CD4-positive, CD25-positive, alpha-beta regulatory T cell (primary cell): ENCODE data around the gene TRPV4. TPM values are rescaled to one million over a fixed set of nuclear protein-coding genes. Genes with fewer than 3 reads are reported as not detected.

Experiments
- ATAC-seq, 2 donors: fragments of 150-1000 bp; cut with Tn5 transposase; one replicate each; pipeline ENCODE4 v1.10.0; 2021; ENCODE audit warnings: low read depth in 2 of 2, moderate number of reproducible peaks in 2 of 2, moderate library complexity in 1 of 2
- DNase-seq, 3 donors: peaks; one replicate each; pipeline versions ENCODE4 v3.0.0 to v3.0.0-alpha.2; 2012 to 2022; ENCODE audit warnings: mixed read lengths in 1 of 3
- H3K27ac ChIP-seq: one replicate; pipeline ENCODE4 v1.7.0; 2013; ENCODE audit warnings: mild to moderate bottlenecking, low read length; ENCODE audit not compliant: insufficient read depth, poor library complexity, severe bottlenecking
- H3K27me3 ChIP-seq: one replicate; pipeline ENCODE4 v1.7.0; 2013; ENCODE audit warnings: low read length; ENCODE audit not compliant: control insufficient read depth, insufficient read depth
- H3K36me3 ChIP-seq: one replicate; pipeline ENCODE4 v1.7.0; 2013; ENCODE audit warnings: mild to moderate bottlenecking, low read length, moderate library complexity; ENCODE audit not compliant: control insufficient read depth, insufficient read depth
- H3K4me1 ChIP-seq: 2 replicates; pipeline ENCODE4 v1.7.0; 2013; ENCODE audit warnings: mild to moderate bottlenecking, low read length; ENCODE audit not compliant: insufficient read depth, control insufficient read depth, poor library complexity, severe bottlenecking
- H3K4me3 ChIP-seq: one replicate; pipeline ENCODE4 v1.7.0; 2013; ENCODE audit warnings: low read depth, mild to moderate bottlenecking, low read length, moderate library complexity
- H3K9me3 ChIP-seq, 2 experiments: 1 replicate in 1 of 2; 2 replicates in 1 of 2; pipeline ENCODE4 v1.7.0; 2013; ENCODE audit warnings: low read length in 2 of 2, mild to moderate bottlenecking in 1 of 2, moderate library complexity in 1 of 2; ENCODE audit not compliant: control insufficient read depth in 2 of 2
- H3K27ac Mint-ChIP-seq, 3 donors: one replicate each; pipeline ENCODE4 v1.8.0; 2020 to 2022; ENCODE audit warnings: mild to moderate bottlenecking in 3 of 3, mixed read lengths in 3 of 3, moderate library complexity in 2 of 3
- H3K27me3 Mint-ChIP-seq: one replicate; pipeline ENCODE4 v1.8.0; 2022; ENCODE audit warnings: mild to moderate bottlenecking, mixed read lengths
- H3K36me3 Mint-ChIP-seq: one replicate; pipeline ENCODE4 v1.8.0; 2020; ENCODE audit warnings: mixed read lengths
- H3K4me1 Mint-ChIP-seq, 4 donors: one replicate each; pipeline ENCODE4 v1.8.0; 2020 to 2022; ENCODE audit warnings: mixed read lengths in 4 of 4, mild to moderate bottlenecking in 1 of 4
- H3K4me3 Mint-ChIP-seq, 4 donors: one replicate each; pipeline ENCODE4 v1.8.0; 2020 to 2022; ENCODE audit warnings: mild to moderate bottlenecking in 4 of 4, mixed read lengths in 4 of 4, moderate library complexity in 3 of 4
- H3K9me3 Mint-ChIP-seq, 7 donors: one replicate each; pipeline ENCODE4 v1.8.0; 2020 to 2022; ENCODE audit warnings: mixed read lengths in 7 of 7, mild to moderate bottlenecking in 3 of 7, moderate library complexity in 2 of 7
- polyA plus RNA-seq, 4 donors: library from polyadenylated mRNA; unstranded; fragments of 300-500 nt; fragmentation: Illumina TruSeq; gene quantifications; one replicate each; pipeline ENCODE4 v1.2.3, GENCODE V29; 2021
- total RNA-seq: library from RNA; stranded (reverse); gene quantifications from one replicate; pipeline ENCODE4 v1.2.3, GENCODE V29; 2022

TRPV4 gene
- total and polyA plus RNA-seq, 5 donors from 2014 or later = not detected

DNA sequence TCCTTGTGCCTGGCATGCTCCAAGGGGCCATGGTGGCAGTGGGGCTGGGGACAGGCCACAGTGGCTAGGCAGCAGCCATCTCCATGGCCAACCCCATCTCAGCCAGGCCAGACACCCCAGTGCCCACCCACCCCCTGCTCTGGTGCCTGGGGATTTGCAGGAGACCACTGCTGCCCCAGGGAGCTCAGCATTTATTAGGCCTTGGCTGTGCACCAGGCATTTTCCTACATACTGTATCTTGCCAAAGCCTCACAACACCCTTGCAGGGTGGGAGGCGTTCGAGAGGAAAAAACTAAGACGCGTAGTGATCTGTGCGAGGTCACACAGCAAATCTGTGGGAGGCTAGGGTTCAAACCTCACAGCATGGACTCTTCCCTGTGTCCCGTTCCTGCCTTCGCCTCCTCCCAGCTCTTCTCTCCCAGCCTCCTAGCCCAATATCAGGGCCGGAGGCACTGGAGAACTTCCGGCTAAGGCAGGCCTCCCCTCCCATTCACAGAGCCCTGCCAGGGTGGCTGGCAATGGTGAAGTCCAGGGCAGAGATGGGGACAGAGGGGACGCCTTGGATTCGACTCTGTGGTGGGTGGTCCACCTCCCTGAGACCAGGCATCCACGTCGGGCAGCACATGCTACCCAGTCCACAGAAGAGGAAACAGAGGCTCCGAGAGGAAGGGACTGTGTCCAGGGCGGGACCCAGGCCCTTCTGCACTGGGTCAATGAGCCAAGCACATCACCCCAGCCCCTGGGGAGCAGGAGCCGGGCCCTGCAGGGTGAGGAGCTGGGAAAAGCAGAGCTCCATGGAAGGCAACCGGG is 62.1 kb downstream of the TRPV4 start:
- Histone ChIP-seq H3K9me3 (no peaks in the 10 kb centered on the region), H3K4me1 (no peaks in the 10 kb centered on the region), H3K27ac (no peak overlapping the region), H3K36me3 (no peaks in the 10 kb centered on the region), H3K27me3 (no peaks in the 10 kb centered on the region), H3K4me3 (no peak overlapping the region)
- no peak for ATAC-seq
- Mint-ChIP-seq H3K4me3 (no peak overlapping the region), H3K27me3 (peaks cover 4% of the 10 kb centered on the region), H3K9me3 (no peaks in the 10 kb centered on the region), H3K4me1 (peaks cover 0 to 3% (median 0%) of the 10 kb centered on the region in 4 donors), H3K36me3 (no peaks in the 10 kb centered on the region), H3K27ac (no peak overlapping the region)
- no peak for DNase-seq

DNA sequence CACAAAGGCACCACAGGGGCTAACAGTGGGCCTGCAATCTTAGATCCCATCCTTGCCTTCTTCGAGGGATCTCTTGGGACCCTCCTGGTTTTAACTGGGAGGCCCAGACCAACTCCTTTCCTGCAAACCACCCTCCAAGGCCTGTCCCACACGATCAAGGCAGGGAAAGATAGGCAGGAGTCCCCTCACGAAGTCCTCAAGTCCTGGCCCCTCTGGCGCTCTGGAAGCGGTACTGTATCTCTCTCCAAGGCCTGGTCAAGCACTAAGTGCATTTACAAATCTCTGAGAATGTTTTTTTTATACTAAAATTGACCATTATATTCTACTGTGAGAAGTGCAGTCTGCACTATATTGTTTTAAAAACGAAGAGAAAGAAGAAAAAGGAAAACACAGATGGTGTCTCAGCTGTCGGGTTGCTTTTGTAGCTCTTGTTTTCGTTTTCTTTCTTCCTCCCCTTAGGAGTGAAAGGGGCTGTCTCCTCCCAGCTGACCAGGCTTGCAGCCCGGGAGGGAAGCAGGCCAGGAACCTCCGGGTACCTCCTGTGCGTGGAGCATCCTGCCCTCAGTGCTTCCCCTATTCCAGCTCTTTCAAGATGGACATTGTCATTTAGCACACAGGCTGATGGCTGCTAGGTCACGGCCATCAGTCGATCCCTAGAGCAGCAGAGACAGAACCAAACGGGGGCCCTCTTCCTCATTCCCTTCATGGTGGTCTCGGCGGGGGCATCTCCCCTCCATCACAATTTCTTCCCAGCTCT is 62.9 kb downstream of the TRPV4 start:
- peaks cover 0 to 3% (median 0%) of the 10 kb centered on the region in 4 donors for H3K4me1 Mint-ChIP-seq
- no peak overlapping the region for H3K27ac ChIP-seq
- no peaks in the 10 kb centered on the region for H3K36me3 ChIP-seq
- no peak for DNase-seq
- H3K4me1 ChIP-seq = no peaks in the 10 kb centered on the region
- H3K9me3 Mint-ChIP-seq = no peaks in the 10 kb centered on the region
- H3K27me3 ChIP-seq = no peaks in the 10 kb centered on the region
- H3K4me3 Mint-ChIP-seq = no peak overlapping the region
- H3K36me3 Mint-ChIP-seq = no peaks in the 10 kb centered on the region
- H3K27me3 Mint-ChIP-seq = peaks cover 4% of the 10 kb centered on the region
- no peak overlapping the region for H3K27ac Mint-ChIP-seq
- no peak overlapping the region for H3K4me3 ChIP-seq
- no peaks in the 10 kb centered on the region for H3K9me3 ChIP-seq
- ATAC-seq = no peak

DNA sequence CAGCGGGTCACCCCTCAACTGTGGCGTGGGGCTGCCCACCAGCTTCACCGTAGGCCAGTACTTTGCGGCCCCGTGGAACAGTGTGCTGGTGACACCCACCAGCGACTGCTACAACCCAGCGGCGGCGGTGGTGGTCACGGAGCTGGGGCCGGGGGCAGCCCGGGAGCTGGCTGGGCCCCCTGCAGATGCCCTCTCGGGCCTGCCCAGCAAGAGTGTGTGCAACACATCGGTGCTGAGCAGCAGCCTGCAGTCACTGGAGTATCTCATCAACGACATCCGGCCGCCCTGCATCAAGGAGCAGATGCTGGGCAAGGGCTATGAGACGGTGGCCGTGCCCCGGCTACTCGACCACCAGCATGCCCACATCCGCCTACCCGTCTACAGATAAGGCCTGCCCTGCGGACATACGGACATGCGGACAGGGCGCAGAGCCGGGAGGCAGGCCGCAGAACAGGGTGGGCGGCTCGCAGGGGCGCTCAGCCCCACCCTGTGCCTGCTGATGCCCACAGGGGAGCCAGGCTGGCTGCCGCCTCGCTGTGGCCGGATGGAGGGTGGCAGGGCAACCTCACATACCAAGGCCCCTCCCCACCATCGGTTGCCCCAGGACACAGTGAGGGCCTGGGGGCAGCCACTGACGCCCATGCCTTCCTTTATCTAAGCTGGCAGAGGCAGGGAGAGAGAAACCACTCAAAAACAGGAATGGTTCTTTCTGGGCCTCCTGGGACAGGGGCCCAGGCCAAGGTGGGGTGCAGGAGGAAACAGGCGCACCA is 64.1 kb downstream of the TRPV4 start:
- DNase-seq (no peak), ATAC-seq (no peak)
- Mint-ChIP-seq H3K27ac (no peak overlapping the region), H3K36me3 (no peaks in the 10 kb centered on the region), H3K27me3 (peaks cover 4% of the 10 kb centered on the region), H3K4me3 (no peak overlapping the region), H3K4me1 (peaks cover 0 to 3% (median 0%) of the 10 kb centered on the region in 4 donors), H3K9me3 (no peaks in the 10 kb centered on the region)
- H3K36me3 ChIP-seq = no peaks in the 10 kb centered on the region
- H3K9me3 ChIP-seq = no peaks in the 10 kb centered on the region
- no peaks in the 10 kb centered on the region for H3K27me3 ChIP-seq
- no peak overlapping the region for H3K4me3 ChIP-seq
- no peak overlapping the region for H3K27ac ChIP-seq
- no peaks in the 10 kb centered on the region for H3K4me1 ChIP-seq

DNA sequence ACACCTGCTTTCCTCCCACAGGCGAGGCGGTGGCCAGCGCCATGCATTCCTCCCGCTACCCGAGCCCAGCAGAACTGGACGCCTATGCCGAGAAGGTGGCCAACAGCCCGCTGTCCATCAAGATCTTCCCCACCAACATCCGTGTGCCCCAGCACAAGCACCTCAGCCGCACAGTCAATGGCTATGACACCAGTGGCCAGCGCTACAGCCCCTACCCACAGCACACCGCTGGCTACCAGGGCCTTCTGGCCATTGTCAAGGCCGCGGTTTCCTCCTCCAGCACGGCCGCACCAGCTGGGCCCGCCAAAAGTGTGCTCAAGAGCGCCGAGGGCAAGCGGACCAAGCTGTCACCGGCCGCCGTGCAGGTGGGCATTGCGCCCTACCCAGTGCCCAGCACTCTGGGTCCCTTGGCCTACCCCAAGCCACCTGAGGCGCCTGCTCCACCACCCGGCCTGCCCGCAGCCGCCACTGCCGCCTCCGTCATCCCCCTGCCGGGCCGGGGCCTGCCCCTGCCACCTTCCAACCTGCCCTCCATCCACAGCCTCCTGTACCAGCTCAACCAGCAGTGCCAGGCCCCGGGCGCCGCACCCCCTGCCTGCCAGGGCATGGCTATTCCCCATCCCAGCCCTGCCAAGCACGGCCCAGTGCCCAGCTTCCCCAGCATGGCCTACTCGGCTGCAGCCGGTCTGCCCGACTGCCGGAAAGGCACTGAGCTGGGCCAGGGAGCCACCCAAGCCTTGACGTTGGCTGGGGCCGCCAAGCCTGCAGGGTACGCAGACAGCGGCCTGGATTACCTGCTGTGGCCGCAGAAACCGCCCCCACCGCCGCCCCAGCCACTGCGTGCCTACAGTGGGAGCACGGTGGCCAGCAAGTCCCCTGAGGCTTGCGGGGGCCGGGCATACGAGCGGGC is 65.0 kb downstream of the TRPV4 start:
- Mint-ChIP-seq H3K4me3 (no peak overlapping the region), H3K4me1 (peaks cover 0 to 1% (median 0%) of the 10 kb centered on the region in 4 donors), H3K36me3 (no peaks in the 10 kb centered on the region), H3K27me3 (no peaks in the 10 kb centered on the region), H3K9me3 (no peaks in the 10 kb centered on the region), H3K27ac (no peak overlapping the region)
- no peak overlapping the region for H3K4me3 ChIP-seq
- ATAC-seq = no peak
- no peaks in the 10 kb centered on the region for H3K9me3 ChIP-seq
- DNase-seq = no peak
- no peaks in the 10 kb centered on the region for H3K4me1 ChIP-seq
- no peaks in the 10 kb centered on the region for H3K36me3 ChIP-seq
- no peaks in the 10 kb centered on the region for H3K27me3 ChIP-seq
- H3K27ac ChIP-seq = no peak overlapping the region

DNA sequence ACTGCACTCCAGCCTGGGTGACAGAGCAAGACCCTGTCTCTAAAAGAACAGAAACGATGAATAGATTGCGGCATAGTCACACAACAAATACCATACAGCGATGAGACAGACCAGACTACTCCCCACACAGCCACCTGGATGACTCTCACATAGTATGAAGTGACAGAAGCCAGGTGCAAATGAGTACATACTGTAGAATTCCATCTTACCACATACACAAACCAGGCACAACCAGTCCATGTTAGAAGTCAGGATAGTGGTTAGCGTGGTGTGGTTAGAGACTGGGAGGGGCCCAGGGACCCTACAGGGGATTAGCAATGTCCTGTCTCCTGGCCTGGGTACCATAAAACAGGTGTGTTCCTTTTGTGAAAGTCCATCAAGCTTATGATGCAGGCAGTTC is 65.7 kb downstream of the TRPV4 start:
- no peaks in the 10 kb centered on the region for H3K4me1 Mint-ChIP-seq
- no peak overlapping the region for H3K4me3 Mint-ChIP-seq
- no peak overlapping the region for H3K27ac Mint-ChIP-seq

DNA sequence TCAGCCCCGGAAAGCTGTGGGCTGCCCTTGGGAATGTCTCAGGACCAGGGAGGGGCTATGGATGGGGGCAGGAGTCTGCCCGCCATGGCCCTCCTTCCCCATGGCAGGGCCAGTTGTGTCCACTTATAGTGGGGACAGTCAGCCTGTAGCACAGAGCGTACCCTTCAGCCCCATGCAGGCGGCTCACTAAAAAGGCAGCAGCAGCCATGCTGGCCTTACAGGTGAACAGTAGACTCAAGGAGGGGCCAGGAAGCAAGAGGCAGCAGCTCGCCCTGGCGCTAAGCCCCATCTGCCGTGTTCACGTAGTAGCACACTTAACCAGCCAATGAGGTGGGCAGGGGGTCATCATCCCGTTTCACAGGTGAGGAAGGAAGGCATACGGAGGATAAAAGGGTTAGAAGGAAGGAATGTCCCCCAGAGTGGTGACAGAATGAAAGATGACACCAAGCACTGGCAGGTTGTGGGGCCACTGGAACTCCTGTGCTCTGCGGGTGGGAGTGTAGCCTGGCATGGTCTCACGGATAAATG is 66.9 kb downstream of the TRPV4 start:
- Mint-ChIP-seq H3K4me3 (no peak overlapping the region), H3K9me3 (peaks cover 0 to 4% (median 0%) of the 10 kb centered on the region in 7 donors), H3K27me3 (no peaks in the 10 kb centered on the region), H3K4me1 (no peaks in the 10 kb centered on the region), H3K27ac (no peak overlapping the region), H3K36me3 (no peaks in the 10 kb centered on the region)
- Histone ChIP-seq H3K27ac (no peak overlapping the region), H3K4me3 (no peak overlapping the region), H3K9me3 (no peaks in the 10 kb centered on the region), H3K36me3 (no peaks in the 10 kb centered on the region), H3K4me1 (no peaks in the 10 kb centered on the region), H3K27me3 (no peaks in the 10 kb centered on the region)
- DNase-seq = no peak
- ATAC-seq = no peak

More for the DNA sequence above, 65.7 kb downstream of the TRPV4 start:
- Histone ChIP-seq H3K36me3 (no peaks in the 10 kb centered on the region), H3K9me3 (no peaks in the 10 kb centered on the region), H3K4me1 (no peaks in the 10 kb centered on the region), H3K4me3 (no peak overlapping the region), H3K27ac (no peak overlapping the region), H3K27me3 (no peaks in the 10 kb centered on the region)
- ATAC-seq = no peak
- Mint-ChIP-seq H3K9me3 (peaks cover 0 to under 1% (median 0%) of the 10 kb centered on the region in 7 donors), H3K36me3 (no peaks in the 10 kb centered on the region), H3K27me3 (no peaks in the 10 kb centered on the region)
- no peak for DNase-seq

DNA sequence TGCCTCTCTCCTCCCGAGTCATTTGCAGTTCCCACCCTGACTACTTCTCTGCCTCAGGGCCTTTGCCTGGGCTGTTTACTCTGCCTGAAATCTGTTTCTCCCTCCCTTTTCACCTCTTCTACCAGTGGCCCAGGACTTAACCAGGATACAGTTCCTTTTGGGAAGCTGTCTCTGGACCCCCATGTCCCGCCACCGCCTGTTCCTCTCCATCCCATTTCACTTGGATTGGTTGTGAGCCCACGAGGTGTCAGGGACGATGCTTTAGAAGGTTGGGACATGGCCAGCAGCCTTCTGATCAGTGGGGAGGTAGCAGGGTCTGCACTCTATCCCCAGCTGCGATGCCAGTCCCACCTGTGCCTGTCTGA is 67.8 kb downstream of the TRPV4 start:
- H3K27me3 ChIP-seq = no peaks in the 10 kb centered on the region
- Mint-ChIP-seq H3K27me3 (no peaks in the 10 kb centered on the region), H3K27ac (no peak overlapping the region), H3K9me3 (peaks cover 0 to 4% (median 0%) of the 10 kb centered on the region in 7 donors), H3K4me1 (no peaks in the 10 kb centered on the region), H3K36me3 (no peaks in the 10 kb centered on the region), H3K4me3 (no peak overlapping the region)
- H3K36me3 ChIP-seq = no peaks in the 10 kb centered on the region
- H3K27ac ChIP-seq = no peak overlapping the region
- no peaks in the 10 kb centered on the region for H3K4me1 ChIP-seq
- ATAC-seq = no peak
- H3K9me3 ChIP-seq = no peaks in the 10 kb centered on the region
- no peak for DNase-seq
- H3K4me3 ChIP-seq = no peak overlapping the region
